IPS-18a (cell line): ENCODE results near the gene PGF.

Source experiments
- H3K27ac ChIP-seq: one replicate; pipeline ENCODE4 v1.5.1; 2013; ENCODE audit warnings: low read length
- H3K27me3 ChIP-seq: one replicate; pipeline ENCODE4 v1.6.1; 2013; ENCODE audit warnings: mild to moderate bottlenecking, low read length; ENCODE audit not compliant: control insufficient read depth, insufficient read depth
- H3K36me3 ChIP-seq: one replicate; pipeline ENCODE4 v1.6.1; 2013; ENCODE audit warnings: low read depth, low read length; ENCODE audit not compliant: control insufficient read depth
- H3K4me1 ChIP-seq: one replicate; pipeline ENCODE4 v1.6.1; 2013; ENCODE audit warnings: low read depth, low read length; ENCODE audit not compliant: control insufficient read depth
- H3K4me3 ChIP-seq: one replicate; pipeline ENCODE4 v1.5.1; 2013; ENCODE audit warnings: low read length
- H3K9ac ChIP-seq: one replicate; pipeline ENCODE4 v1.6.1; 2013; ENCODE audit warnings: mild to moderate bottlenecking, low read length, moderate library complexity
- H3K9me3 ChIP-seq: one replicate; pipeline ENCODE4 v1.6.1; 2013; ENCODE audit warnings: low read depth, low read length; ENCODE audit not compliant: control insufficient read depth

PGF gene

GRCh38 chr14:74952697-74953484 is 2.5 kb downstream of the PGF start:
- Histone ChIP-seq H3K4me3 (no peak overlapping the region), H3K9ac (no peak overlapping the region), H3K4me1 (peaks cover 2% of the 10 kb centered on the region), H3K9me3 (no peaks in the 10 kb centered on the region), H3K27ac (no peak overlapping the region), H3K27me3 (peaks cover 22% of the 10 kb centered on the region), H3K36me3 (no peaks in the 10 kb centered on the region)

- Histone ChIP-seq H3K9me3 (no peaks in the 10 kb centered on the region), H3K4me1 (peaks cover 2% of the 10 kb centered on the region), H3K9ac (no peak overlapping the region), H3K36me3 (no peaks in the 10 kb centered on the region), H3K4me3 (no peak overlapping the region), H3K27ac (no peak overlapping the region), H3K27me3 (peaks cover 22% of the 10 kb centered on the region)
Measured at GRCh38 chr14:74952180-74952665, 3.2 kb downstream of the PGF start.

GRCh38 chr14:74951443-74952179 is 3.8 kb downstream of the PGF start:
- Histone ChIP-seq H3K27ac (no peak overlapping the region), H3K4me3 (no peak overlapping the region), H3K9ac (no peak overlapping the region), H3K4me1 (peaks cover 2% of the 10 kb centered on the region), H3K9me3 (no peaks in the 10 kb centered on the region), H3K27me3 (peaks cover 22% of the 10 kb centered on the region), H3K36me3 (no peaks in the 10 kb centered on the region)

- Histone ChIP-seq H3K36me3 (no peaks in the 10 kb centered on the region), H3K4me1 (peaks cover 2% of the 10 kb centered on the region), H3K4me3 (no peak overlapping the region), H3K9ac (no peak overlapping the region), H3K27ac (no peak overlapping the region), H3K9me3 (no peaks in the 10 kb centered on the region), H3K27me3 (peaks cover 15% of the 10 kb centered on the region)
Measured at GRCh38 chr14:74950795-74951442, 4.5 kb downstream of the PGF start.

GRCh38 chr14:74949859-74950573 is 5.4 kb downstream of the PGF start:
- H3K27ac ChIP-seq = no peak overlapping the region
- no peak overlapping the region for H3K9ac ChIP-seq
- peaks cover 7% of the 10 kb centered on the region for H3K27me3 ChIP-seq
- H3K9me3 ChIP-seq = no peaks in the 10 kb centered on the region
- H3K4me1 ChIP-seq = peaks cover 2% of the 10 kb centered on the region
- H3K36me3 ChIP-seq = no peaks in the 10 kb centered on the region
- H3K4me3 ChIP-seq = no peak overlapping the region

- Histone ChIP-seq H3K36me3 (no peaks in the 10 kb centered on the region), H3K27me3 (no peaks in the 10 kb centered on the region), H3K9me3 (no peaks in the 10 kb centered on the region), H3K4me1 (no peaks in the 10 kb centered on the region), H3K27ac (no peak overlapping the region), H3K9ac (no peak overlapping the region), H3K4me3 (no peak overlapping the region)
Measured at GRCh38 chr14:74949191-74949601, 6.2 kb downstream of the PGF start.

GRCh38 chr14:74948228-74949175 is 6.9 kb downstream of the PGF start:
- Histone ChIP-seq H3K4me3 (no peak overlapping the region), H3K27ac (no peak overlapping the region), H3K27me3 (no peaks in the 10 kb centered on the region), H3K36me3 (no peaks in the 10 kb centered on the region), H3K4me1 (no peaks in the 10 kb centered on the region), H3K9ac (no peak overlapping the region), H3K9me3 (no peaks in the 10 kb centered on the region)

- Histone ChIP-seq H3K4me3 (no peak overlapping the region), H3K27me3 (no peaks in the 10 kb centered on the region), H3K27ac (no peak overlapping the region)
Measured at GRCh38 chr14:74947353-74948227, 7.8 kb downstream of the PGF start.

GRCh38 chr14:74946659-74947281 is 8.6 kb downstream of the PGF start:
- H3K9me3 ChIP-seq = no peaks in the 10 kb centered on the region
- H3K4me3 ChIP-seq = no peak overlapping the region
- H3K36me3 ChIP-seq = no peaks in the 10 kb centered on the region
- H3K9ac ChIP-seq = no peak overlapping the region
- no peaks in the 10 kb centered on the region for H3K4me1 ChIP-seq
- H3K27me3 ChIP-seq = no peaks in the 10 kb centered on the region
- H3K27ac ChIP-seq = no peak overlapping the region

More at GRCh38 chr14:74947353-74948227, 7.8 kb downstream of the PGF start:
- Histone ChIP-seq H3K4me1 (no peaks in the 10 kb centered on the region), H3K9me3 (no peaks in the 10 kb centered on the region), H3K9ac (no peak overlapping the region), H3K36me3 (no peaks in the 10 kb centered on the region)
